KG1 (cell line): Measurements from ENCODE around the gene TERT.

Experiments
- DNase-seq: peaks from one replicate; lab custom pipeline; 2025; lab: John Stamatoyannopoulos, UW

Gene TERT

DNA sequence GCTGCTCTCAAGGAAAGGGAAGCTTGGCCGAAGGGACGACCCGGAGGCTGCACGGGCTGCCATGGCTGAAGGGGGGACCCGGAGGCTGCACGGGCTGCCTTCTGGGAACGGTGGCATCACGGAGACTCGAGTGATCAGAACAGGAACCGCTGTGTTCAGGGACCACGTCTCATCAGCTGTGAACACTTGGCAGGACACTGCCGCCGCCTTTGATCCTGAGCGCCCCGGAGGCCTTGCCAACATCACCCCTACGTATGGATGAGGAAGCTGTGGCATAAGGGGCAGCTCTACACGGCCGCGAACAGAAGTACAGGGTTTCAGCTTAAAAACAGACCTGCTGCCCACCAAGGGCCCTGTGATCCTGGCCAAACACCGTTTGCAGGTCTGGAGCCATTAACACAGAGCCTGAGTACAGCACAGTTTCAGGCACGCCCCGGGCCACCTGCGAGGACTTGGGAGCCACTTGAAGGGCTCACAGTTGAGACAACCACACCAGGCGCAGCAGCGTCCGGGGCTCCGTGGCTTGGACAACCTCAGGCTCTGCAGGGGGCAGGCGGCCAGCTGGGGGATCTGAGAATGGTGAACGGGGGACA is 23.9 kb upstream of the TERT start:
- DNase-seq: no peak

DNA sequence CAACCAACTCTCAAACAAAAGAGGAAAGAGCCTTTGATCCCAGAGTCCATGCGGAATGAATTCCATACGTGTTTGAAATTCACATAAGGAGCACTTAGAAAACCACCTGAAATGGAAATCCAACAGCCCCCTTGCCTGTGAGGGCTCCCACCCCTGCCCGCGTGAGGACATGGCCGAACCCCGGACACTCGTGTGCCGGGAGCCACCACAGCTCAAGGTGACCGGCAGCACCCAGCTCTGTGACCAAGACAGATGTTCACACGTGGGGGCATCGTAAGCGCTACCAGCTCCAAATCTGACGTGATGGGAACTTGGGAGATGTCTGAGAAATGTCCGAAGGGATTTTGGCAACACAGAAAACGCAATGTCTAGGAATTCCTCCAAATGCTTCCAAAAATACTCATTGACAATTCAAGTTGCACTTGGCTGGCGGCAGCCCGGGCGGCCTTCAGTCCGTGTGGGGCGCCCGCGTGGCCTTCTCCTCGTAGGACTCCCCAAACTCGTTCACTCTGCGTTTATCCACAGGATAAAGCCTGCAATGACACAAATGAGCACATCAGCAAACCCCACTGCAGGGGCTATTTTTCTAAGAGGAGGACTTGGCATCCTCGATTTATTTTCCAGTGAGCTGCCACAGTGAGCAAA is 23.2 kb upstream of the TERT start:
- no peak for DNase-seq

DNA sequence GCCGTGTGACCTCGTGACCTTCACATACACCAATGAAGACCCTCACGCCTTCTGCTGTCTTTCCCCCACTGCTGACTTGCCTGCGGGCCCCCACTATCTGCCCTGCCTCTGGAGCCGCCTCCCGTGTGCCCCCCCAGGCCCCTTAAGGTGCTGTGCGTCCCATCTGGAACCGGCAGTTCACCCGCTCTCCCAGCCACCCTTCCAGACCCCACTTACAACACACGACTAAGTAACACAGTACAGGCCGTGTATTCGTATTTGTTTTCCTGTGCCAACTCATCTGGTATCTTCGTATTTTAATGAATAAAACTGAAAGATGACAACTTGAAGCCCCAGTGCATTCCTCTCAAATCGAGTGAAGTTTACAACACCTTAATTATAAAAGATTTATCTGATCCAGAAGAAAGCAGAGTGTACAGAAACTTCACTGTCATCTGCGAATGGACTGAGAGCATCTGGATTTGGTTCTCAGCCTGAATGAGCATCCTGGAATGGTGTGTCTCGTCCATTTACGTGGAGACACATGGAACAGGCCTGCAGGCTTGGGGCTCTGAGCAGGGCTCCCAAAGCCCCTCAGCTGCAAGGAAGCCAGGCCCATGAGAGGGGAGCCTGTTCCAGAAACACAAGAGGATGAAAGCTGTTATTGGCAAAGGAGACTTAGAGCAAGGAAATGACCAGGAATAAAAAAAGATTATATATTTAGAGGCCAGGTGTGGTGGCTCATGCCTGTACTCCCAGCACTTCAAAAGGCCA is 21.9 kb upstream of the TERT start:
- no peak for DNase-seq

DNA sequence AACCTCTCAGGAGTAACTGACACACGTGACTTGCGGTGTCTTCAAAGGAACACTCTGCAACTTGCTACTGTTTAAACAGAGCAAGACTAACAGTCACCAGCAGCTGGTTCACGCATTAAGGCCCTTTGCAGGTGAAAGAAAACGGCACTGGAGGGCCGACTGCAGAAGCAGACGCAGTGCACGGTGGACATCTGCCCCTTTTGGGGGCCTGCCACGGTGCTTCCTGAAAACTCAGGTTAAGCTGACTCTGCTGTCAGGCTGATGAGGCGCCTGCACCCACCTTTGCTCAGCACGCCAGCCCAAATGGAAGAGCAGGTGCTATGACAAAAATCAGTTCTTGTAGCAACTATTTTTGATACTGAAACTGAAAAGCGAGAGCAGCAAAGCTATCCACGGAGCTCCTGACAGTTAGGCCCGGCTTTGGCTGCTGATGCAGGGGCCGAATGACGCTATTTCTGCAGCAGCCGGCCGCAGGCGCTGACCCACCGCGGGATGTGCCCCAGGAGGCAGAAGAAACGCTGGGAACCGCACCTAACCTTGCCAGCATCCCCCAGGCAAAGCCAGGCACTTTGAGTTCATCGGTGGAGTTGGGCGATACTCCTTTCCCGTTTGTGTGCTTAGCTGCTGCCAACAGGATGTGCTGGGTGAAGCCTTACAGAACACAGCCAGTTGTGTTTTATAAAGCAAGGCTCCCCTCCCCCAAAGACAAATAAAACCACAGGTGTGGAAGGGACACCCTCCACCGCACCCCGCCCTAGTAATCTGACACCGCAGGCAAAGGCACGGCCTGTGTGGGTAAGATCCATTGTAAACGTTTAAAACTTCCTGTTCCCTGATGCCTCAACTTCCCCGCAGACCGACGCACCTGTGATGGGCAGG is 21.1 kb upstream of the TERT start:
- DNase-seq: no peak

DNA sequence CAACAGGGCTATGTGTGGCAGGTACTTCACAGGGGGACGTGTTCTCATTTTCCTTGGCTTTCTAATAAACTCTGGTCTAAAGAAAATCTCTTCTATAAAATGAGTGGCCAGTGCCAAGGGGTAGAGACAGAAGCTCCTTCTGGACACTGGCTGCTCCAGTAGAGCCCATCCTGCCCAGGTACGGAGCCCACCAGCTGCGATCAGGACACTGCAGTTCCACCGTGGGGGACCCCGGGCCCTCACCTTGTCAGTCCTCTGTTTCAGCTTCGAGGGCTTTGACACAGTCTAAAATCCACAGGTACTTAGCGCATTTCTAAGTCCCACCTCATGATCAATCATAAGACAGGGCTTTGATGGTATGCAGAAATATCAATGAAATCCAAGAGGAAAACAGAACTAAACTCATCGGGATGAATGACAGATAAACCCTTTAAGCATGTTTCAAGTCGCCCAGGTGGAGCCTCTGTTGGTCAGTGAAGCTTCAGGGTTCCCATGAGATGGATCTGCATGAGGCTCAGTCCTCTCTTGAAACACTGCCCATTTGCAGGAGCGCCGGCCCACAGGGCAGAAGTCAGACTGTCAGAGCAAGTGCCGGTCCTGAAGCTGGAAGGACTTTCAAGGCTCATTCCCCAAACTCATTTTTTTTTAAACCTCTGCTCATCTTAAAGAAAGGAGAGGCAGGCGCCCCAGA is 20.3 kb upstream of the TERT start:
- no peak for DNase-seq

DNA sequence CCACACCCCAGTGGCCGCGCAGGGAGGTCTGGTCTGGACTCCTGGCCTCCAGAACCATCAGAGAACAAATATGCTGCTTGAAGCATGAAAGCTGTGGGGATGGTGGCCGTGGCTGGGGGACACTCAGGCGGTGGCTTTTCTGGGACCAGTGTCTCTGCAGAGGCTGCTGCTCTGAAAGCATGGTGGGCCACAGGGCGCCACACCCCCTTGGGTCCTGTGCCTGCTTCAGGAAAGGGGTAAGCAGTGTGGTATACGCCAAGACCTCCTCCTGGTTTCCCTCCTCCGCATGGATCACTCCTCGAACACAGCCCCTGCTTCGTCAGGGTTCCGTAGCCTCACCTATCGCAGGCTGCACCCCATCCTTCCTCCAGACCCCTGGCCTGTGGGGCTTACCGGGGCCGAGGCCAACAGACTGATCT is 19.7 kb upstream of the TERT start:
- DNase-seq: no peak

DNA sequence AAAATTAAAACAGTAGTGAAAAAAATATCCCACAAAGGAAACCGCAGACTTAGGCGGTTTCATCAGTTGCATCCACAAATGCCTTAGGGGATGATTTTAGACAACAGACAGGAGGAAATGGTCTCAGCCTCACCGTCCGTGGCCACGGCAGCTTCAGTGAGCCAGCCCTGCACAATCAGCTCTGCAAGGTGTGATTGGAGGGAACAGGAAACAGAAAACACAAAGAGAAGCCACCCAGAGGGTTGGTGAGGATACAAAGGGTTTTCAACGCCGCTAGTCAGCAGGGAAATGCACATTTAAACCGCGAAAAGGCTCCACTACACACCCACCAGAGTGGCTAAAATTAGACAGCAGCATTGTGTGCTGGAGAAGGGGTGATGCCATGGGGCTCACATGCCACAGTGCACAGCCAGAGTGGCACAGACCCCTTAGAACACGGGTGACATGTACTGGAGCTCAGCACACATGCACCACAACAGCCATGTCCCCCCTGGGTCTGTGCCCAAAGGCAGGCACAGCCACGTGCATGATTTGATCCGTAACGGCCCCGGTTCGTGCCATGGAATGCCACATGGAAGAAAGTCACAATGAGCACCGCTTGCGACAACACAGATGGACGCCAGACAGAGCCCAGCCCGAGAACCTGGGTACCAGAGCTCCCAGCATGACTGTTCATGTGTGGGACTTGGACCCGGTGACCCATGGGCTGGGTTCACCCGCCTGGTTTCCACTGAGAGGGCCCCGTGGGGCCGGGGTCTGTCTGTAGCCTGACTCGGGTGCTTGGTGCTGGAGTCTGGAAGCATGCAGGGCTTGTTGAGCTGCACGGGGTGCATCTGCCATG is 18.3 kb upstream of the TERT start:
- DNase-seq: peak; percentile 95

DNA sequence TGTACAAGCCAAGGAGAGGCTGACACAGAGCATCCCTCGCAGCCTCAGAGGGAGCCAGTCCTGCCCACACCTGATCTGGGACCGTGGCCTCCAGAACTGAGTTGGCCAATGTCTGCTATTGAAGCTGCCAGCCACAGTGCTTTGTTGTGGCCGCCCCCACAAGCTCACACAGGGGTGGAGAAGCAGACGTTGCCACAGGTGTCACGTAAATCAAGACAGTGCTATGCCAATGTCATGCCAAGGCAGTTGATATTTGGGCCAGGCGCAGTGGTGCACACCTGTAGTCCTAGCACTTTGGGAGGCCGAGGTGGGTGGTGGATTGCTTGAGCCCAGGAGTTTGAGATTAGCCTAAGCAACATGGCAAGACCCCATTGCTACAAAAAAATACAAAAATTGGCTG is 17.3 kb upstream of the TERT start:
- DNase-seq: no peak

DNA sequence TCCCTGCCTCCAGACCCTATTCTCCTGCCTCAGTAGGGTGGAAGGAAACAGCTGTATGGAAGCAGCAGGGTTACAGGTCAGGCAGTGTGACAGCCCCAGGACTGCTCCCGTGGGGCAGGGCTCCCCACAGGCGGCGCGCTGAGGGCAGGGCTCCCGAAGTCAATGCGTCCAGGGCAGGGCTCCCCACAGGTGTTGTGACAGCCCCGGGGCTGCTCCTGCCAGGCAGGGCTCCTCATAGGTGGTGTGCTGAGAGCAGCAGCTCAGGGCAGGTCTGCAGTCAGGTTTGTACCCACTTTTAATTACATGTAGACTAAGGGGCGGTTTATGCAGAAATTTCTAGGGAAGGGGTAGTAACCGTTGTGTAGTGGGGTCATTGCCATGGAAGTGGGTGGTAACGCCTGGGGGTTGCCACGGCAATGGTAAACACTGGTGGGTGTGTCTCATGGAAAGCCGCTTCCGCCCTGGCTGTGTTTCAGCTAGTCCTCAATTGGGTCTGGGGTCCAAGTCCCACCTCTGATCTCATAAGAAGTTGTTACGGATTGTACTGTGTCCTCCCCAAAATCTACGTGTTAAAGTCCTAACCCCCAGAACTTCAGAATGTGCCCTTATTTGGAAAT is 16.7 kb upstream of the TERT start:
- DNase-seq: no peak

DNA sequence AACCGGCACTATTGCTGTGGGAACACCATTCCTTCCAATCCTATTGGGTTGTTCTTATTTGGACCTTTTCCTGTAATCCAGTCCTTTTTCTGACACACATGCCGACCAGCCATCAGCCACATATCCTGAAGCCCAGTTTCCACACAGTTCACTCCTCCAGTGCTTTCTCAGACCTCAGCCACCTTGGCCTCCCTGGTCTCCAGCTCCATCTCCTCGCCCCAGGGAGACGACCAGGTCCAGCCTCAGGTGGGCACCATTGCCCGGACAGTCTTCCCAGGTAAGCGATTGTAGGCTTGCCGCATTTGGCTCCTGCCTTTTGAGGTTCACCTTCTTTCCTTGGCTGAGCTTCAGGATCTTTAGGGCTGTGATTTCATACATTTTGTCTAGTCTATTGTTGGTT is 15.2 kb upstream of the TERT start:
- DNase-seq: no peak

DNA sequence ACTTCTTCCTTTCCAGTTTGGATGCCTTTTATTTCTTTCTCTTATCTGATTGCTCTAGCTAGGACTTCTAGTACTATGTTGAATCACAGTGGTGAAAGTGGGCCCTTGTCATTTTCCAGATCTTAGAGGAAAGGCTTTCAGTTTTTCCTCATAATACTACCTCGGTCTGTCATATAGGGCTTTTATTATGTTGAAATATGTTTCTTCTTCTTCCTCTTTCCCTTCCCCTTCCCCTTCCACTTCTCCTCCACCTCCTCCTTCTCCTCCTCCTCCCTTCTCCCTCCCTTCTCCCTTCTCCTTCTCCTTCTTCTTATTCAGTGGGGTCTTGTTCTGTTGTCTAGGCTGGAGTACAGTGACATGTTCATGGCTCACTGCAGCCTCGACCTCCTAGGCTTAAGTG is 9.2 kb upstream of the TERT start:
- DNase-seq: no peak

DNA sequence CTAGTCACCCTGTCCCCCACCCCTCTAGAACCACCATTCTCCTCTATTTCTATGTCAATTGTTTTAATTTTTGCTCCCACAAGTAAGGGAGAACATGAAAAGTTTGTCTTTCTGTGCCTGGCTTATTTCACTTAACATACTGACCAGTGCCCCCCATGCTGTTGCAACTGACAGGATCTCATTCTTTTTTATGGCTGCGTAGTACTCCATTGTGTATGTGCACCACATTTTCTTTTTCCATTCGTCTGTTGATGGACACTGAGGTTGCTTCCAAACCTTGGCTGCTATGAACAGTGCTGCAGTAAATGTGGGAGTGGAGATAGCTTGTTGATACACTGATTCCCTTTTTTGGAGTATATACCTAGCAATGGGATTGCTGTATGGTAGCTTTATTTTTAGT is 7.4 kb upstream of the TERT start:
- no peak for DNase-seq

DNA sequence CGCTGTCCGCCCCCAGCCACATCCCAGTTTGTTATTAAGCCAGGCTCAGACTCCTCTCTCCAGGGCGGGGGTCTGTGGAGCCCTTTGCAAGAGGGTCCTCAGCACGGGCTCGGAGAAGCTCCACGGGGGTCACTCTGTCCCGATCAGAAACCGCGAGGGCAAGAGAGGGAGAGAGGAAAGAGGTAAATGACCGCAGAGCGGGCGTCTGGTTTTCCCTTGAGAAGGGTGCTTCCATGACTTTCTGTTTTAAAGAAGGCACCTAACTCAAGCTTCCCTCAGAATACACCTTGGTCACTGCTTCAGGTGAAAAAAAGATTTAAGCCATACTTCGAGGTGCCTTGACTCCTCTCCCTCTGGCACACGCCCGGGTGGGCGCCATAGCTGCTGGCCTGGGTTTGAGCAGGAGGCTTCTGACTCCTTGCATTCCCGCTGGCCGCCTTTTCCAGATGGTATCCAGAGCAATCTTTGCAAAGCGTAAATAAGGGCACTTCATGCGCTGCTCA is 5.8 kb upstream of the TERT start:
- DNase-seq: no peak

DNA sequence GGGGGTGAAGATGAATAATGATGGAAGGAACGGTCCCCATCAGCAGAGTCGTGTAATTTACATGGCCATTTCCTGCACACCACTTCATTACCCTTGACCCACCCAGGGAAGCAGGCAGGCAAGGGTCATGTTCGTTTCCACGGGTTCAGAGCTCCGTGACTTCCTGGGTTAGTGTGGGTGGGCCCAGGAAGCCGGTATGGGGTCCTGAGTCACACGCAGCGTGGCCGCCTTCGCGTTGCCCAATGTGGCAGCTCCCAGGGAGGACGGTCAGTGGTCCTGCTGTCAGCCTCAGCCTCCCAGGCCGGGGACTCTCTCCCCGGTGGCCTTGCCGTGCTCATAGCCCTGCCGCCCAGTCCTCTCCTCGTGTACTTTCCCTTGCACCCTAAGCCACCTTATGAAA is 5.1 kb upstream of the TERT start:
- DNase-seq: no peak

DNA sequence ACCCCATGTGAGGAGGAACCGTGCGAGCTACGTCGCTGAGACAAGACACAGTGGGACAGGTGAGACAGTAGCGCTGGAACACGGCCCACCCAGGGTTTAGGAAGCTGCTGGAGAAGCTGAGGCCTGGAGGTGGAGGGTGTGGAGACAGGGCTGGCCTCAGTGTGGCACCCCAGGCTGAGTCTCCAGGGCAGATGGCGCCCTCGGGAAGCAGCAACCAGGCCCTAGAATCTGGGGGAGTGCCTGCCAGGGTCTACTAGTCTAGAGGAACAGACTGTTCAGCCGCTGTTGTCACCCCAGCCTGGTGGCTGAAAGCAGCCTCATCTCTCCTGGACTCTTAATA is 4.6 kb upstream of the TERT start:
- no peak for DNase-seq

DNA sequence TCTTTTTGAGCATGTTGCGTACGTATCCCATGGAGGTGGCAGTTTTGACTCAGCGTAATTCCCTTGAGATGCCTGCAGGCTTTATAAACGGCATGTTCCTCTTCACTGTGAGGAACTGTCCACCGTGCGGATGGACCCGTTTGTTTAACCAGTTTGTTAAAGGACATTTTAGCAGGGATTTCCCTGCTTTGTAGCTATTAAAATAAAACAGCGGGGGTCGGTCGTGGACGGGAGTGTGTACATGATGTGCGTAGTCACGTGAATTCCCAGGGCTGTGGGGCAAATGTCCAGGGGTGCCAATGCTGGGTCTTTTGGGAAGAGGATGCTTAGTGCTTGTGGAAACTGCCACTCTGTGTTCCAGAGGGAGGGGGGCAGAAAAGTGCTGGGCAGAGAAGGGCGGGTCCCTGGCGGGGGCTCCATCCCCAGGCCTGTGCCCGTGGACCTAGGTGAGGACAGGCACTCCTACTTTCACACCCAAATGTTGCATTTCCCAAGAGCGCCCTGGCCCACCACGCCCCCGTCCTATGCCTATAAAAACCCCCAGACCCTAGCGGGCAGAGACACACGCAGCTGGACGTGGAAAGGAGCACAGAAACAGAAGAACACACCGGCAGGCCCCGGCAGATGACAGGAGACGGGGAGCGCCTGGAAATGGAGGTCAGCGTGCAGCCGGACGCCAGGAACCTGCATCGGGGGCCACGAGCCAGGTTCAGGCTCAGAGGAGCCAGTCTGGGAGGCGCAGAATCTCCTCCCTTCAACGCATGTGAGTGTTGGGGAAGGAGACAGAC is 4.0 kb upstream of the TERT start:
- no peak for DNase-seq

DNA sequence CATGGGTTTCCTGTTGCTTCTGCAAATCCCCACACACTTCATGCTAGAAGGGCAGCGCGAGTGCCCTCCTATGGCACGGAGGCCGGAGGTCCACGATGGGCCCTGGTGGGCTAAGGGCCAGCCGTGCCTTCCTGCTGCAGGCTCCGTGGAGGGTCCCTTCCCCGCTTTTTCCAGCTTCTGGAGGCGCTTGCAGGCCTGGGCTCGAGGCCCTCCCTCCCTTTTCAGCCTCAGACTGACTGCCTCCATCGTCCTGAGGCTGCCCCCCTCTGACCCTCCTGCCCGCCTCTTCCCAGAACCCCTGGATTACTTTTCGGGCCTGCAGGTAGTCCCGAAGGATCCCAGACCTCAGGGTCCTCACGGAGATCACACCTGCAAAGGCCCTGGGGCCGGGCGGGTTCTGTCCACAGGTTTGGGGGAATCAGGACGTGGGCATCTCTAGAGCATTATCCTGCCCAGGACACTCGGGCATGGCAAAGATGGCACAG is 3.2 kb upstream of the TERT start:
- no peak for DNase-seq

DNA sequence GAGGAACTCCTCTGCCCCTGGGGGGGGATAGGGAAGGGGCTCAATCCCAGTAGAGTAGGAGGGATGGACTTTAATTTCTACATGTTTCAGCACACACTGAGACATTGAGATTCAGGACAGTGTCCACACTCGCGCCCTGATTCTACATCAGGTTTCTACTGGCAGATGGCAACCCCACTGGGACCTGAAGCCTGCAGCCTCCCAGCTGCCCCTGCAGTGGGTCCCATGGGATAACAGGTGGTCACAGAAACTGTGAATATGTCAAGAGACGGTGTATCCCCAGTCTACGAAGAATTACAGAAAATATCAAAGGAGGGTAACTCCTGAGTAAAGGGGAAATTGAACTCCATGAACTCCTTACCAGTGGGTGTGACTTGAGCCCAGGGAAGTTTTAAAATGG is 2.4 kb upstream of the TERT start:
- DNase-seq: no peak

DNA sequence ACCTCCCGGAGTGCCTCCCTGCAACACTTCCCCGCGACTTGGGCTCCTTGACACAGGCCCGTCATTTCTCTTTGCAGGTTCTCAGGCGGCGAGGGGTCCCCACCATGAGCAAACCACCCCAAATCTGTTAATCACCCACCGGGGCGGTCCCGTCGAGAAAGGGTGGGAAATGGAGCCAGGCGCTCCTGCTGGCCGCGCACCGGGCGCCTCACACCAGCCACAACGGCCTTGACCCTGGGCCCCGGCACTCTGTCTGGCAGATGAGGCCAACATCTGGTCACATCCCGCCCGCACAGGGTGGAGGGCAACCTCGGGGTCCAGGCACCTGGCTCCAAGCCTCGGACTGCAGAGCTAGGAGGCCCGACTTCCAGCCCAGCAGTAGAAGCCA is 776 bp upstream of the TERT start:
- no peak for DNase-seq
